ENCODE measurements around the gene STOX1. TPM values are rescaled to one million over a fixed set of nuclear protein-coding genes. Genes with fewer than 3 reads are reported as not detected.
A peak's percentile ranks its signal among the peaks of the same experiment; 100 is the strongest.
"Not testable (repeated sequence)": the region's sequence is repeated elsewhere in the genome, so short reads cannot be mapped to it uniquely, and the experiment has no call there.

The STOX1 gene
- total RNA-seq, 4 donors from 2014 or later: 11.4 to 38.0 (median 15.4) TPM

DNA sequence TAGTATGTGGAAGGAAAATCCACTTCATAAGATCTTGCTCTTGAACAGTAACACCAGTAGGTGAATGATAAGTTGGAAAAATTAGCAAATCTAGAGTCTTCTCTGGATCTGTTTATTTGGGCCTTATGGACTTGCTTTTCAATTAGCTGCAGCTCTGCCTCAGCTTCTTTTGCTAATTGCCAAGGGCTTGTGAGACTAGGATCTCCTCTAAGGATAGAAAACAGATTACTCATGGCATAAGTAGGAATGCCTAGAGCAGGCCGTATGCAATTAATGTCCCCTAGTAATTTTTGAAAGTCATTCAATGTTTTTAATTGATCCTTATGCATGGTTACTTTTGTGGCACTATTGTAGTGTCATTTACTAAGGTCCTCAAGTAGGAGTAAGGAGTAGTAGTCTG is 37.3 kb downstream of the STOX1 start:
- Histone ChIP-seq H3K4me3 (no peak overlapping the region), H3K36me3 (no peaks in the 10 kb centered on the region), H3K9me3 (peaks cover 0 to 22% (median 0%) of the 10 kb centered on the region in 3 donors), H3K27ac (no peak overlapping the region), H3K4me1 (peaks cover 0 to 5% (median 0%) of the 10 kb centered on the region in 3 donors), H3K27me3 (no peaks in the 10 kb centered on the region)
- TF ChIP-seq POLR2AphosphoS5 (IDR thresholded peaks at IDR 0.05) (no peak), EP300 (IDR thresholded peaks at IDR 0.05) (no peak), POLR2A (IDR thresholded peaks at IDR 0.05) (no peak)
- TF ChIP-seq, protein P1, sequence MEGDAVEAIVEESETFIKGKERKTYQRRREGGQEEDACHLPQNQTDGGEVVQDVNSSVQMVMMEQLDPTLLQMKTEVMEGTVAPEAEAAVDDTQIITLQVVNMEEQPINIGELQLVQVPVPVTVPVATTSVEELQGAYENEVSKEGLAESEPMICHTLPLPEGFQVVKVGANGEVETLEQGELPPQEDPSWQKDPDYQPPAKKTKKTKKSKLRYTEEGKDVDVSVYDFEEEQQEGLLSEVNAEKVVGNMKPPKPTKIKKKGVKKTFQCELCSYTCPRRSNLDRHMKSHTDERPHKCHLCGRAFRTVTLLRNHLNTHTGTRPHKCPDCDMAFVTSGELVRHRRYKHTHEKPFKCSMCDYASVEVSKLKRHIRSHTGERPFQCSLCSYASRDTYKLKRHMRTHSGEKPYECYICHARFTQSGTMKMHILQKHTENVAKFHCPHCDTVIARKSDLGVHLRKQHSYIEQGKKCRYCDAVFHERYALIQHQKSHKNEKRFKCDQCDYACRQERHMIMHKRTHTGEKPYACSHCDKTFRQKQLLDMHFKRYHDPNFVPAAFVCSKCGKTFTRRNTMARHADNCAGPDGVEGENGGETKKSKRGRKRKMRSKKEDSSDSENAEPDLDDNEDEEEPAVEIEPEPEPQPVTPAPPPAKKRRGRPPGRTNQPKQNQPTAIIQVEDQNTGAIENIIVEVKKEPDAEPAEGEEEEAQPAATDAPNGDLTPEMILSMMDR (IDR thresholded peaks at IDR 0.05): no peak
- no peak for ATAC-seq
- 78 to 100% methylated on average over 1 of the region's 1 CpG for WGBS, 2 donors (ENCODE audit: low coverage in 1 of 2)

DNA sequence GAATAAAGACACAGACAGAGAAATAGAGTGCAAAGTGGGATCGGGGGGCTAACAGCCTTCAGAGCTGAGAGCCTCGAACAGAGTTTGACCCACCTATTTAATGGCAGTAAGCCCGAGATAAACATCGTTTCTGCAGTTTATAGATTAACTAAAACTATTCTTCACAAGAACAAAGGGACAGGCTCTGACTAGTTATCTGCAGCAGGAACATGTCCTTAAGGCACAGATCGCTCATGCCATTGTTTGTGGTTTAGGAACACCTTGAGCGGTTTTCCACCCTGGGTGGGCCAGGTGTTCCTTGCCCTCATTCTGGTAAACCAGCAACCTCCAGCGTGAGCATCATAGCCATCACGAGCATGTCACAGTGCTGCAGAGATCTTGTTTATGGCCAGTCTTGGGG is 40.8 kb downstream of the STOX1 start:
- not testable (repeated sequence) for ATAC-seq, H3K36me3 ChIP-seq, H3K27me3 ChIP-seq, H3K4me3 ChIP-seq, H3K9me3 ChIP-seq, H3K27ac ChIP-seq
- WGBS, 2 donors (ENCODE audit: low coverage in 1 of 2): 96 to 100% methylated on average over 4 of the region's 8 CpGs
- peaks cover 0 to 39% (median 9%) of the 10 kb centered on the region in 3 donors for H3K4me1 ChIP-seq

DNA sequence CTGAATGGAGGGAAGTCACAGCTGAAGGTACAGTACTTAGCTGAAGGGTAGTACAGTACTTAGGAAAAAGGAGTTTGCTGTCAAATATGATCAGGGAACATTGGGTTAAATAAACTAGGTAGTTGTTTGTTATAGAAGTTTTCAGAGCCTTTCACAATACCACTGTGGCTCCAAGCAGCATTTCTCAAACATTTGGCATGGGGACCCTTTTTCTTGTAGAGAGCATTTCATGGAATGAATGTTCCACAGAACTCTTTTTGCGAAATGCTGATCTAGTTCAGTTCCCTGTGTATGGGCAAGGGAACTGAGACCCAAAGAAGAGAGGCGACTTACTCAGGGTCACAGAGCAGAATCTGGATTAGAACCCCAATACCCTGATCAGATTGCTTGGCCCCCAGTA is 42.3 kb downstream of the STOX1 start:
- peak overlapping the region in 2 of 4 donors; percentile 21 to 83 for H3K27ac ChIP-seq
- peak; percentile 46 for ATAC-seq

DNA sequence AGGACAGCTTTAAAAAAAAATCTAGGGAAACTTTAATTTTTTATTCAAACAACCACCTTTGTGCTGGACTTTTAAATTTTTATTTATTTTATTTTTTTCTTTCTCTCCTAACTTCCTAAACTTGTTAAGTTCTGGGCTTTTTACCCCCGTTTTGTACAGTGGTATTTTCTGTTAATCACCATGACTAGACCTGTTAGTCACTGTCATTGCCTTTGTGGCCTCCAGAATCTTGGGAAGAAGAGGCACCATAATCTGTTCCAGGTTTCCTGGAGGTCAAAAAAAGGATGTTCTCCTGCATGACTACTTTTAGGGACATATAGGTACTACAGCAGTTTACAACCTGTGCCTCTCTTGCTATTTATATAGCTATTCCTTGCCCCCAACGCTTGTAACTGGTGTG is 42.7 kb downstream of the STOX1 start:
- TF ChIP-seq POLR2AphosphoS5 (IDR thresholded peaks at IDR 0.05) (no peak), EP300 (IDR thresholded peaks at IDR 0.05) (no peak), POLR2A (IDR thresholded peaks at IDR 0.05) (no peak)
- TF ChIP-seq, protein P1 (IDR thresholded peaks at IDR 0.05): no peak
- H3K36me3 ChIP-seq: no peaks in the 10 kb centered on the region
- peak overlapping the region; percentile 1 to 86 (median 81) for H3K27ac ChIP-seq
- peaks cover 0 to 39% (median 9%) of the 10 kb centered on the region in 3 donors for H3K4me1 ChIP-seq
- 73 to 83% methylated on average over 1 to 2 of the region's 2 CpGs for WGBS, 2 donors (ENCODE audit: low coverage in 1 of 2)
- no peak overlapping the region for H3K4me3 ChIP-seq
- no peak for ATAC-seq
- no peaks in the 10 kb centered on the region for H3K9me3 ChIP-seq
- H3K27me3 ChIP-seq: no peaks in the 10 kb centered on the region

More for the DNA sequence above, 42.3 kb downstream of the STOX1 start:
- TF ChIP-seq POLR2AphosphoS5 (IDR thresholded peaks at IDR 0.05): peak; percentile 36
- TF ChIP-seq, protein P1 (IDR thresholded peaks at IDR 0.05): no peak
- no peaks in the 10 kb centered on the region for H3K9me3 ChIP-seq
- WGBS, 2 donors (ENCODE audit: low coverage in 1 of 2): 62 to 73% methylated on average over 2 of the region's 2 CpGs
- H3K4me3 ChIP-seq: no peak overlapping the region
- no peaks in the 10 kb centered on the region for H3K27me3 ChIP-seq
- H3K4me1 ChIP-seq: peaks cover 0 to 39% (median 9%) of the 10 kb centered on the region in 3 donors
- no peaks in the 10 kb centered on the region for H3K36me3 ChIP-seq

DNA sequence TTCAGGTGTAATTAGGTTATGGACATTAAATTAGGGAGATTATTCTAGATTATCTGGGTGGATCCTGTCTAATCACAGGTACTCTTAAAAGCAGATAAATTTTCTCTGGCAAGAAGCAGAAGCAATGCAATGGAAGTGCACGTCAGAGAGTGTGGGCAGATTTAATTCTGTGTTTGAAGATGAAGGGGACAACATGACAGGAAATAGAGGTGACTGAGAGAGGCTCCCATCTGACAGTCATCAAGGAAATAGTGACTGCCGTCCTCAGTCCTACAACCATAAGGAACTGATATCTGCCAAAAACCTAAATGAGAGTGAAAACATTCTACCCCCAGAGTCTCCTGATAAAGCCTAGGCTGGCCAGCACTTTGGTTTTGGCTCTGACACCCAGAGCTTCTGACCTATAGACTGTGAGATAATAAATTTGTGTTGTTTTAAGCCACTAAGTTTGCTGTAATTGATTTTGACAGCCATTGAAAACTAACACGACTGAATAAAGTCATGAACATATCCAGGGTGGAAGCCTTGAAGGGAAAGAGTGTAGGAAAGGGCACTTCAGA is 43.3 kb downstream of the STOX1 start:
- no peaks in the 10 kb centered on the region for H3K27me3 ChIP-seq
- no peak overlapping the region for H3K4me3 ChIP-seq
- H3K9me3 ChIP-seq: no peaks in the 10 kb centered on the region
- H3K36me3 ChIP-seq: no peaks in the 10 kb centered on the region
- ATAC-seq: no peak
- H3K4me1 ChIP-seq: peaks cover 0 to 39% (median 9%) of the 10 kb centered on the region in 3 donors
- TF ChIP-seq POLR2AphosphoS5 (IDR thresholded peaks at IDR 0.05) (no peak), POLR2A (IDR thresholded peaks at IDR 0.05) (no peak), EP300 (IDR thresholded peaks at IDR 0.05) (no peak)
- TF ChIP-seq, protein P1 (IDR thresholded peaks at IDR 0.05): no peak
- peak overlapping the region; percentile 68 to 86 (median 81) for H3K27ac ChIP-seq
- 17 to 32% methylated on average over 1 to 3 of the region's 3 CpGs for WGBS, 2 donors (ENCODE audit: low coverage in 1 of 2)

Data from gastroesophageal sphincter (tissue), 4 donors.